Measurements from ENCODE around the gene GJD3. TPM values are rescaled to one million over a fixed set of nuclear protein-coding genes. Genes with fewer than 3 reads are reported as not detected.
A peak's percentile ranks its signal among the peaks of the same experiment; 100 is the strongest.
"Not testable (repeated sequence)": the region's sequence is repeated elsewhere in the genome, so short reads cannot be mapped to it uniquely, and the experiment has no call there.

The GJD3 gene
- polyA plus RNA-seq, 3 donors, result not detected

- Histone ChIP-seq H3K9me3 (replicated peaks in 1 of 2; ENCODE audit: control insufficient read depth in 1 of 2, insufficient read depth in 1 of 2, low read length in 2 of 2) (no peaks in the 10 kb centered on the region), H4K20me1 (ENCODE audit: insufficient read depth, low read length) (no peaks in the 10 kb centered on the region), H3K79me2 (ENCODE audit: insufficient read depth, low read length) (peaks cover 16% of the 10 kb centered on the region), H3K4me3 (replicated peaks in 1 of 3; ENCODE audit: low read depth in 2 of 3, low read length in 3 of 3) (no peak overlapping the region), H3K4me2 (replicated peaks; ENCODE audit: extremely low read depth, low read length, poor library complexity, severe bottlenecking) (no peak overlapping the region), H3K27ac (ENCODE audit: low read depth in 1 of 2, low read length in 2 of 2) (no peak overlapping the region), H2AFZ (ENCODE audit: insufficient read depth, low read depth, low read length, poor library complexity, severe bottlenecking) (no peak overlapping the region), H3K27me3 (ENCODE audit: control insufficient read depth in 2 of 2, insufficient read depth in 2 of 2, low read length in 2 of 2) (no peaks in the 10 kb centered on the region), H3K4me1 (ENCODE audit: control insufficient read depth in 1 of 2, insufficient read depth in 2 of 2, low read length in 2 of 2) (no peaks in the 10 kb centered on the region), H3K9ac (ENCODE audit: insufficient read depth, low read length, poor library complexity, severe bottlenecking) (no peak overlapping the region), H3K36me3 (replicated peaks in 1 of 2; ENCODE audit: control insufficient read depth in 1 of 2, insufficient read depth in 2 of 2, low read length in 2 of 2) (peaks cover 48 to 79% of the 10 kb centered on the region in 2 donors)
- intact Hi-C loops (cut with micrococcal nuclease), result loop anchor here in 1 of 2 donors (5.0 to 10.0 kb wide), 2 partner anchors 40 to 132 kb away; partner anchors contain the start of gene GJD3
- DNase-seq, result no peak
- WGBS (ENCODE audit: insufficient coverage), result 100% methylated on average over 1 of the region's 1 CpG
- no peak for TF ChIP-seq CTCF (IDR thresholded peaks at IDR 0.05)
- Mint-ChIP-seq H3K27ac (no peak overlapping the region), H3K27me3 (ENCODE audit: low read depth in 3 of 3) (no peaks in the 10 kb centered on the region), H3K4me1 (no peaks in the 10 kb centered on the region), H3K36me3 (peaks cover 39 to 82% of the 10 kb centered on the region in 2 donors), H3K9me3 (no peaks in the 10 kb centered on the region), H3K4me3 (no peak overlapping the region)
Measured at GRCh38 chr17:40402668-40403067, 38.1 kb upstream of the GJD3 start.

- H3K9me3 ChIP-seq (replicated peaks in 1 of 2; ENCODE audit: control insufficient read depth in 1 of 2, insufficient read depth in 1 of 2, low read length in 2 of 2), result no peaks in the 10 kb centered on the region
- H3K4me2 ChIP-seq (replicated peaks; ENCODE audit: extremely low read depth, low read length, poor library complexity, severe bottlenecking), result no peak overlapping the region
- H3K79me2 ChIP-seq (ENCODE audit: insufficient read depth, low read length), result peaks cover 12% of the 10 kb centered on the region
- WGBS (ENCODE audit: insufficient coverage), result no CpG with 5 or more reads among the region's 4 CpGs
- H3K4me3 ChIP-seq (replicated peaks in 1 of 3; ENCODE audit: low read depth in 2 of 3, low read length in 3 of 3), result no peak overlapping the region
- peaks cover 37 to 79% of the 10 kb centered on the region in 2 donors for H3K36me3 Mint-ChIP-seq
- peak; percentile 18 to 49 (median 38) for DNase-seq
- no peak overlapping the region for H3K27ac ChIP-seq (ENCODE audit: low read depth in 1 of 2, low read length in 2 of 2)
- no peak overlapping the region for H2AFZ ChIP-seq (ENCODE audit: insufficient read depth, low read depth, low read length, poor library complexity, severe bottlenecking)
- peaks cover 38 to 74% of the 10 kb centered on the region in 2 donors for H3K36me3 ChIP-seq (replicated peaks in 1 of 2; ENCODE audit: control insufficient read depth in 1 of 2, insufficient read depth in 2 of 2, low read length in 2 of 2)
- no peaks in the 10 kb centered on the region for H3K9me3 Mint-ChIP-seq
- no peaks in the 10 kb centered on the region for H4K20me1 ChIP-seq (ENCODE audit: insufficient read depth, low read length)
- H3K9ac ChIP-seq (ENCODE audit: insufficient read depth, low read length, poor library complexity, severe bottlenecking), result no peak overlapping the region
- peaks cover 3% of the 10 kb centered on the region for H3K4me1 Mint-ChIP-seq
- peak; percentile 68 for TF ChIP-seq CTCF (IDR thresholded peaks at IDR 0.05)
- intact Hi-C loops (cut with micrococcal nuclease), result no loop called here
- no peaks in the 10 kb centered on the region for H3K27me3 Mint-ChIP-seq (ENCODE audit: low read depth in 3 of 3)
- no peaks in the 10 kb centered on the region for H3K27me3 ChIP-seq (ENCODE audit: control insufficient read depth in 2 of 2, insufficient read depth in 2 of 2, low read length in 2 of 2)
- H3K4me1 ChIP-seq (ENCODE audit: control insufficient read depth in 1 of 2, insufficient read depth in 2 of 2, low read length in 2 of 2), result no peaks in the 10 kb centered on the region
- H3K27ac Mint-ChIP-seq, result peak overlapping the region in 2 of 7 donors; percentile 36 to 50
- no peak overlapping the region for H3K4me3 Mint-ChIP-seq
Measured at GRCh38 chr17:40399185-40399584, 34.6 kb upstream of the GJD3 start.

GRCh38 chr17:40386555-40386954, 22.0 kb upstream of the GJD3 start:
- H3K27me3 ChIP-seq (ENCODE audit: control insufficient read depth in 2 of 2, insufficient read depth in 2 of 2, low read length in 2 of 2); intact Hi-C loops (cut with micrococcal nuclease); H3K27ac Mint-ChIP-seq; H3K9ac ChIP-seq (ENCODE audit: insufficient read depth, low read length, poor library complexity, severe bottlenecking); H3K4me1 ChIP-seq (ENCODE audit: control insufficient read depth in 1 of 2, insufficient read depth in 2 of 2, low read length in 2 of 2); H3K4me1 Mint-ChIP-seq; H3K4me3 Mint-ChIP-seq; H3K9me3 ChIP-seq (replicated peaks in 1 of 2; ENCODE audit: control insufficient read depth in 1 of 2, insufficient read depth in 1 of 2, low read length in 2 of 2); DNase-seq; H2AFZ ChIP-seq (ENCODE audit: insufficient read depth, low read depth, low read length, poor library complexity, severe bottlenecking); H3K27me3 Mint-ChIP-seq (ENCODE audit: low read depth in 3 of 3); H3K79me2 ChIP-seq (ENCODE audit: insufficient read depth, low read length); H3K4me2 ChIP-seq (replicated peaks; ENCODE audit: extremely low read depth, low read length, poor library complexity, severe bottlenecking); H3K27ac ChIP-seq (ENCODE audit: low read depth in 1 of 2, low read length in 2 of 2); H3K4me3 ChIP-seq (replicated peaks in 1 of 3; ENCODE audit: low read depth in 2 of 3, low read length in 3 of 3); H4K20me1 ChIP-seq (ENCODE audit: insufficient read depth, low read length); H3K9me3 Mint-ChIP-seq: not testable (repeated sequence)
- peaks cover 26 to 62% of the 10 kb centered on the region in 2 donors for H3K36me3 Mint-ChIP-seq
- WGBS (ENCODE audit: insufficient coverage), result no CpG with 5 or more reads among the region's 3 CpGs
- peaks cover 34 to 63% of the 10 kb centered on the region in 2 donors for H3K36me3 ChIP-seq (replicated peaks in 1 of 2; ENCODE audit: control insufficient read depth in 1 of 2, insufficient read depth in 2 of 2, low read length in 2 of 2)

Measured in CD14-positive monocyte (primary cell).